H1 (cell line): ENCODE data around the gene TMPRSS9.

ENCODE experiments used
- YY1 ChIP-seq: IDR thresholded peaks from 2 replicates; pipeline ENCODE4 v1.6.1; 2011; ENCODE audit warnings: low read depth, mild to moderate bottlenecking, low read length
- TF ChIP-seq, protein P1 (sequence below), 3 experiments: IDR thresholded peaks; 1 replicate in 2 of 3; 2 replicates in 1 of 3; pipeline versions ENCODE4 v1.5.1 to v1.6.1; 2011; ENCODE audit warnings: low read length in 3 of 3, mild to moderate bottlenecking in 3 of 3, inconsistent platforms in 2 of 3, low read depth in 1 of 3, moderate library complexity in 1 of 3; ENCODE audit not compliant: insufficient read depth in 1 of 3; ENCODE audit errors: control extremely low read depth in 1 of 3

DNA sequence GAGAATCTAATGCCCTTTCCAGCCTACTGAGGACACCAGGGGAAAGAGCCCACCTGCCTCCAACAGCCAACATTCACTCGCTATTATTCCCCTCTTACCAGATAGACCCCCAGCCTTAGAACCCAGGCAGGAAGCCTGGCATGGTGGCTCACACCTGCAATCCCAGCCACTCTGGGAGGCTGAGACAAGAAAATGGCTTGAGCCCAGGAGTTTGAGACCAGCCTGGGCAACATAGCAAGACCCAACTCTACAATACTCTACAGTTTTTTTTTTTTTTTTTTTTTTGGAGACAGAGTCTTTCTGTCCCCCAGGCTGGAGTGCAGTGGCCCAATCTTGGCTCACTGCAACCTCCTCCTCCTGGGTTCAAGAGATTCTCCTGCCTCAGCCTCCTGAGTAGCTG, 100.2 kb downstream of the TMPRSS9 start:
- no peak for TF ChIP-seq YY1
- TF ChIP-seq, protein P1, sequence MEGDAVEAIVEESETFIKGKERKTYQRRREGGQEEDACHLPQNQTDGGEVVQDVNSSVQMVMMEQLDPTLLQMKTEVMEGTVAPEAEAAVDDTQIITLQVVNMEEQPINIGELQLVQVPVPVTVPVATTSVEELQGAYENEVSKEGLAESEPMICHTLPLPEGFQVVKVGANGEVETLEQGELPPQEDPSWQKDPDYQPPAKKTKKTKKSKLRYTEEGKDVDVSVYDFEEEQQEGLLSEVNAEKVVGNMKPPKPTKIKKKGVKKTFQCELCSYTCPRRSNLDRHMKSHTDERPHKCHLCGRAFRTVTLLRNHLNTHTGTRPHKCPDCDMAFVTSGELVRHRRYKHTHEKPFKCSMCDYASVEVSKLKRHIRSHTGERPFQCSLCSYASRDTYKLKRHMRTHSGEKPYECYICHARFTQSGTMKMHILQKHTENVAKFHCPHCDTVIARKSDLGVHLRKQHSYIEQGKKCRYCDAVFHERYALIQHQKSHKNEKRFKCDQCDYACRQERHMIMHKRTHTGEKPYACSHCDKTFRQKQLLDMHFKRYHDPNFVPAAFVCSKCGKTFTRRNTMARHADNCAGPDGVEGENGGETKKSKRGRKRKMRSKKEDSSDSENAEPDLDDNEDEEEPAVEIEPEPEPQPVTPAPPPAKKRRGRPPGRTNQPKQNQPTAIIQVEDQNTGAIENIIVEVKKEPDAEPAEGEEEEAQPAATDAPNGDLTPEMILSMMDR (IDR thresholded peaks at IDR 0.05; ENCODE audit: control extremely low read depth in 1 of 3, insufficient read depth in 1 of 3, low read depth in 1 of 3, low read length in 3 of 3) = no peak
